Germinal center (tissue), 1 donor: ENCODE data around the gene UQCC3.
"Not testable (repeated sequence)": the region's sequence is repeated elsewhere in the genome, so short reads cannot be mapped to it uniquely, and the experiment has no call there.

Experiments
- DNase-seq: peaks from one replicate; pipeline ENCODE4 v3.0.0; 2012; ENCODE audit warnings: mixed read lengths, low spot score

Gene UQCC3

GRCh38 chr11:62671608-62672389, at the start of gene UQCC3, which contains the start of gene LBHD1:
Gene UQCC3 (plus strand): TSS chr11:62671673. CDS start chr11:62671746, 73 bp downstream.
Gene LBHD1 (minus strand): TSS chr11:62672267. CDS start chr11:62670031, 2,236 bp downstream.
- DNase-seq: peak; percentile 76

GRCh38 chr11:62622476-62623089, 48.9 kb upstream of the UQCC3 start:
- no peak for DNase-seq

GRCh38 chr11:62627713-62628112, 43.8 kb upstream of the UQCC3 start:
- no peak for DNase-seq

- DNase-seq: no peak
Measured at GRCh38 chr11:62632492-62632891, 39.0 kb upstream of the UQCC3 start.

- no peak for DNase-seq
Measured at GRCh38 chr11:62644220-62644619, 27.3 kb upstream of the UQCC3 start.

GRCh38 chr11:62645671-62645945, 25.9 kb upstream of the UQCC3 start:
- no peak for DNase-seq

GRCh38 chr11:62645946-62646824, 25.3 kb upstream of the UQCC3 start, which contains the start of gene GANAB:
Gene GANAB (minus strand): TSS chr11:62646613. CDS start chr11:62646599, 14 bp downstream.
- DNase-seq: peak; percentile 100

- DNase-seq: no peak
Measured at GRCh38 chr11:62646825-62647608, 24.5 kb upstream of the UQCC3 start.

GRCh38 chr11:62647609-62648005, 23.9 kb upstream of the UQCC3 start:
- DNase-seq: no peak

- no peak for DNase-seq
Measured at GRCh38 chr11:62648185-62648966, 23.1 kb upstream of the UQCC3 start.

GRCh38 chr11:62648967-62649364, 22.5 kb upstream of the UQCC3 start:
- DNase-seq: no peak

GRCh38 chr11:62649486-62649885, 22.0 kb upstream of the UQCC3 start:
- DNase-seq: no peak

- DNase-seq: not testable (repeated sequence)
Measured at GRCh38 chr11:62650283-62650682, 21.2 kb upstream of the UQCC3 start.

GRCh38 chr11:62652161-62653006, 19.1 kb upstream of the UQCC3 start:
- DNase-seq: no peak

GRCh38 chr11:62654297-62654696, 17.2 kb upstream of the UQCC3 start:
- DNase-seq: no peak

GRCh38 chr11:62656796-62657429, 14.6 kb upstream of the UQCC3 start:
- no peak for DNase-seq

GRCh38 chr11:62664405-62665074, 6.9 kb upstream of the UQCC3 start:
- DNase-seq: peak; percentile 75

- DNase-seq: peak; percentile 97
Measured at GRCh38 chr11:62665075-62665598, 6.3 kb upstream of the UQCC3 start, which contains the start of the genes C11orf98 and CSKMT. Gene C11orf98 (minus strand): TSS chr11:62665210. CDS start chr11:62665169, 41 bp downstream. Gene CSKMT (plus strand): TSS chr11:62665312. CDS start chr11:62665880, 568 bp downstream.
